ENCODE data around the gene PIGU.

Gene PIGU

DNA sequence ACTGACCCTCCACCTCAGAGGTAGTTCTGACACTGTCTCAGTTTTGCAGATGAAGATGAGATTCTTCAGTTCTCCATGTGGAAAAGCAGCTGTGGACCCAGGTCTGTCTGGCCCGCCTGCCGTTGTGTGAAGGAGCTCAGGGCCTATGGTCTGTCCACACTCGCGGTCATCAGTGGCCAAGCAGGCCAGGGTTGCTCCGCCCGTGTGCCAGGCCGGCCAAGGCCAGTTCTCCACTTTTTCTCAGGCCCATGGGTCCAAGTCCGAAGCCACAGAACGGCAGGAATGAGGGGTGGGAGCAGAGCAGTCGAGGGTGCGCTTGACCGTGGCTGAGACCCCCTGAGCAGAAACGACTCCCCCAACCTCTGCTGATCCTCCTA is 127.0 kb downstream of the PIGU start:
- no peak for DNase-seq

DNA sequence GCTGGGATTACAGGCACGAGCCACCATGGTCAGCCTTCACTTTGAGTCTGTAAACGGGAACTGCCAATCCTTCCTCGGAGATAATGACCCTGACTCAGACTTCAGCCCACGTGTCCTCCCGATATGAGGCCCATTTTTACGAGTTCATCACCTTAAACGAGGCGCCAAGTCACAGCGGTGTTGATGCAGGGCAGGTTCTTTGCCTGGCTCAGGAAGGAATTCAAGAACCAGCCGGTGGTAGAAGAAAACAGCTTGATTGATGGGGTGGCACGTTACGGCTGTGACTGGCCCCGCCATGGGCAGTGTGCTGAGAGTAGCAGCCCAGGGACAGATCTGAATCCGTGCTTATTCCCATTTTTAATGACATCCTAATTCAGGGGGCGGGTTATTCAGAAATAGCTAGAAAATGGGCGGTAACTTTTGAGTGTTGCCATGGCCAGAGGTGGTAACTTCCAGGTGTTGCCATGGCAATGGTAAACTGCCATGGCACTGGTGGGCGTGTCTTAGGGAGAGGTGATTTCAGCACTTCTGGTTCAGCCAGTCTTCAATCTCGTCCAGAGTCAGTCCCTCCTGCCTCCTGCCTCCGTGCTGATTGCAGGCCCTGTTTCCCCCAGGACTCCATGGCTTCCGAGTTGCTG is 127.5 kb downstream of the PIGU start:
- peak in 1 of 5 experiments; percentile 43 for DNase-seq

DNA sequence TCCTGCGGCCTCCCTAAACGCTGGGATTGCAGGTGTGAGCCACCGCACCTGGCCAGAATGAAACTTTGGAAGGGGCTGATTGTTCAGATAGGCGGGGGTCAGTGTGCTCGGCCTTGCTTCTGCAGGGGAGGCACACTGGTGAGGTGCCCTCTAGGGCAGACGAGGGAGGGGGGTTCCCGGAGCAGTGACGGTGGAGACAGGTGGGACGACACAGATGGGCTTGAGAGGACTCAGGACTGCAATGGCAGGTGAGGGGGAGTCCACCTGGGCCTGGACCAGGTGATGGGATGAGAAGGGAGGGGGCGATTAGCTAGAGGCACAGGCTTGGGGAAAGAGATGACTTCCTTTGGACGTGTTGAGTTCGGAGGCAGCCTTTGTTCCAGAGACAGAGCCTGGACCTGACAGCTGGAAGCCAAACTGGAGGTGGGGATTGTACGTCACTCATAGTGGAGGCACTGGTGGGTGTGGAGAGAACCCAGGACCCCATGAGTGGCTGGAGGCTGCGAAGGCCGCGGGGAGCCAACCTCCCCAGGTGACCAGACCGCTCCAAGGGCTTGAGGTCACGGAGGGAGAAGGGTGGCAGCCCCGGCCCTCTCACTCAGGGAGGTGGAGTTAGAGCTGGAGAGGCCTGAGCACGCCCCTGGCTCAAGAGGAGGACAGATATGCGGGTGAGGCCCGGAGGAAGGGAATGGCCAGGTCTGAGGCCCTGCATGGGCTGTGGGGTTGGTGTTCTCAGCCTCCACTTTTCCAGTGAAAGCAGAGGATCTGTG is 128.9 kb downstream of the PIGU start:
- no peak for DNase-seq

DNA sequence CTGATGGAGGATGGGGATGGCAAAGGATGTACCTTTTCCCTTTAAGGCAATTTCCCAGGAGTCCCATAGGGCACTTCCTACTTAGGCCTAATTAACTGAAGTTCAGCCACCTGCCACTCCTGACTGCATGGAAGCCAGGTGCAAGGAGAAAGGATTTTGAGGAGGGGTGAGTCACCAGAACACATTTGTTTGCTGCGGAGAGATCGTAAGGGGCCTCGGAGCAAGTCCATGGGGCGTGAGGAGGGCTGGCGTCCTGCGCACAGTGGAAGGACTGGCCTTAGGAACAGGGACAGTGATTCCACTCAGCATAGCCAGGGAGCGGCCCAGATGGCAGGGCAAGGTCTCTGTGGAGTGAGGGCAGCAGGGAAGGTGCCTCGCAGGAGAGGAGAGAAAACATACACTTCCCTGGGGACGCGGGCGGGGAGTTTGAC is 130.1 kb downstream of the PIGU start:
- no peak for DNase-seq

DNA sequence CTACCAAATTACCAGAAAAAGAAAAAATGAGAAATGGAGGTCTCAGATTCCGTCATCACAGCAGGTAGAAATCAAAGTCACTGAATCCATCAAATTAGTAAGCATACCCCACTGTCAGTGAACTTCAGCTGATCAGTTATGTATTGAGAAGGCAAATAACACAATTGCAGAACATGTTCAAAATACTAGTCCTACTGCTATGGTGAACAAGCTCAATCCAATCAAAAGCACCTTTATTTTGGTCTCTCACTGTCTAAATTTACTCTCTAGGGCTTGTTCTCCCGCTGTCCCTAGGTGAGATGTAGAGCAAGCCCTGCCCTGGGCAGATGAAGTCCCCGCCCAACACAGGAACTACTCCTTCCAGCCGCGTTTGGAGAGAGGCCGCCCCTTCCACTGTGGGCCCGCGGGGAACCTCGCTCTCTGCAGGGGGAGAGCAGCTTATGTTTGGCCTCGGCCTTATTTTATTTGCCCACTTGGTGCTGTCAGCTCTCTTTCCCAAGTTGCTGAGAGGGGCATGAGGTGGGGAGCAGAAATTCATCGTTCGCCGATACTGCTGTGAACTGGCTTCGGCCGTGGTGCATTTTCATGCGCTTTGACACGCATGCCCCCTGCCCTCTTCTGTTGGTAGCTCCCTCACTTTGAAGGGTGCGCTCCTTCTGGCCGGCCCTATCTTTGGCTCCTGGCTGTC is 132.6 kb downstream of the PIGU start:
- no peak for DNase-seq

DNA sequence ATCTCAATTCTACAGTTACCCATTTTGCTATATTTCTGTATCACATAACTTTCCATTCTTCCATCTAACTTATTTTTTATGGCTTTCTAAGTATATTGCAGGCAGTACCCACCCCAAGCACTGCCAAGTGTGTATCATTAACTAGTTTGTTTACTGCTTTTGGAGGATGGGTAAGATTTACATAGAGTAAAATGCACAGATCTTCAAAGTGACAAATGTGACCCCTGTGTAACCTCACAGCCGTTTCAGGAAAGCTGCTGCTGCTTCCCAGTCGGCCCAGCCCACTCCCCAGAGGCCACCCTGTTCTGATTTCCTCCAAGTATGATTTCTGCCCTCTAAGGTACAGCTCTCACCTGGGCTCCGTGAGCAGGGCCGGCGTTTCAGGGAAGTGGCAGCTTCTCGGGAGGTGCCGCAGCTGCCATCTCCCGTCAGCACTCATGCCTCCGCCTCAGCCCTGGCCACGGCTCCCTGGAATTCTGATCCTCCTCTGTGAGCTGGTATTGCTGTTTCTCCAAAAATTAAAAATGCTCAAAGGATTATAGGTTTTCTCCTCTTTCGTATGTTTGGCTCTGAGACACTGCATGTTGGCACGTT is 133.3 kb downstream of the PIGU start:
- DNase-seq: no peak

DNA sequence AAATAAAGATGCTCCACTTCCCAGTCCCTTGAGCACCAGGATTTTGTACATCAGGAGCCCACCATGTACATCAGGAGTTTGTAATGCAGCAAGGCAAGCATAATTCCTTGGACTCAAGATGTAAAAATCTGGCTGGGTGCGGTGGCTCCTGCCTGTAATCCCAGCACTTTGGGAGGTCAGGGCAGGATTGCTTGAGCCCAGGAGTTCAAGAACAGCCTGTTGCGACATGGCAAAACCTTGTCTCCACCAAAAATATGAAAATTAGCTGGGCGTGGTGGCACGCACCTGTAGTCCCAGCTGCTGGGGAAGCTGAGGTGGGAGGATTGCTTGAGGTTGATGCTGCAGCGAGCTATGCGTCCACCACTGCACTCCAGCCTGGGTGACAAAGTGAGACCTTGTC is 134.5 kb downstream of the PIGU start:
- DNase-seq: no peak

DNA sequence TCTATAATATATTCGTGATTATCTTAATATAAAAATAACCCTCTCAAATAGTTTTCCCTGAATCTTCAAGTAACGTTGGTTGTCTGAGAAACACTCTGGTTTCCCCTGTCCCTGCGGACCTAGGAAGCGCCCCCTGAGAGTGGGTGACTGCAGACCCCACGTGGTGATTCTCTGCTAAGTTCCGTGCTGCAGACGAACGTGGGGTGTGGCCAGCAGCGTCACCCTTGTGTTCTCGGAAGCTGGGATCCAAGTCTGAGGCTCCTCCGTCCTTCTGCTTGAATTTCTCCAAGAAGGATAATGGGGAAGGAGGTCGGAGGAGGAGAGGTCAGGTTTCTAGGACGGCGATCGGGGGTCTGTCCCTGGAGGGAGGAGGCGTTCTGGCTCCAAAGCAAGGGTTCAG is 135.0 kb downstream of the PIGU start:
- DNase-seq: no peak

DNA sequence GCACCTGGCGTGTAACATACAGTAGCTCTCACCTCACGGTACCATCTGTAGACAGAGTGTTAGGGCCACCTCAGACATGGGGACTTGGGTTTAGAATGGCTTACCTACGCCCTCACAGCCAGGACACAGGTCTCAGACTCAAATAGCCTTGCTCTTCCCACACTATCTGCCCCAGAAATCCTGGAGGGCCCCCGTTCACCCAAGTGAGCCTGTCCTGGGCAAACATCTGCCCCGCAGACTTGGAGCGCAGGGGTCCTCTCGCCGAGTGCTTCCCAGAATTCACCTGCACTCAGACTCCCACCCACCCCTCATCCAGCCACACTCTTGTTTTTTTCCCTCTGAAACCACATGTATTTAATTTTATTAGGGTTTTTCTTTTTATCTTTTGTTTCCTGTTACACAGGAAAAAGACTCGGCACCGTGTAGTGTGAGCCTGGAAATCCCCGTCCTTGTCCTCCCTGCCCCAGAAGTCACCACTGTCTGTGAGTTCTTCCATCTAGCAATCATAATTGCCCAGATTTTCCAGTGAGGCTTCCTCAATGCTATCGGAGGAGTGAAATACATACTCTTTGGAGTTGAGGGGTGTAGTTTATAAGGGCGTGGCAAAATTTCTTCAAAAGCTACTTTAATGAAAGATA is 135.5 kb downstream of the PIGU start:
- DNase-seq: peak in 2 of 5 experiments; percentile 35

DNA sequence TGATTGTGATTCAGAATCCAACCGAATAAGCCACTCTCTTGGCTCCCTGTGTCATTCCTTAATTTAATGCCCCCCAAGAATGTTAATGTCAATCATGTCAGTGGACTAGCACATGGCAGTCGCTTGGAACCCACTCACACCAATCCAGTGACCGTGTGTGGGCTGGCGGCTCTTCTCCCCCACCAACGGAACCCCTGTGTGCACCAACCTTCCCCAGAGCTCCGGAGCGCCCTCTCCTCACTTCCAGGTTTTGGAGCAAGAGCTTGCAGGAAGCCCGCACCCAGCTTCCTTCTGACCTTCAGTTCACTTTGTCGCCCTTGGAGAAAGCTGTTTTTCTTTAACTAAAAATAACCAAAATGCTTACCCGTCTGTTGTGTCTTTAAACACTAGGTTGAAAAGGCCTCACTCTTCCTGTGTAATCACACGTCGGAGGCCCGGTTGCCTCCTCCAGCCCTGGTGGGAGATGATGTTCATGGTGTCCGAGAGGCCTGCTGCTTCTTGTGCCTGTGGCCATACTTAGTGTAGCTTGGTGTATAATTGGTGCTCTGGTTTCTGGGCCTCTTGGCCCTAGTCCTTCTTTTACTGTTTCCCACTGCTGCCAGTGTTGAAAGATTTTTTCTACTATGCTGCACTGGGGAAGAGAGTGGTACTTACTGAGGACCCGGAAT is 136.2 kb downstream of the PIGU start:
- no peak for DNase-seq

DNA sequence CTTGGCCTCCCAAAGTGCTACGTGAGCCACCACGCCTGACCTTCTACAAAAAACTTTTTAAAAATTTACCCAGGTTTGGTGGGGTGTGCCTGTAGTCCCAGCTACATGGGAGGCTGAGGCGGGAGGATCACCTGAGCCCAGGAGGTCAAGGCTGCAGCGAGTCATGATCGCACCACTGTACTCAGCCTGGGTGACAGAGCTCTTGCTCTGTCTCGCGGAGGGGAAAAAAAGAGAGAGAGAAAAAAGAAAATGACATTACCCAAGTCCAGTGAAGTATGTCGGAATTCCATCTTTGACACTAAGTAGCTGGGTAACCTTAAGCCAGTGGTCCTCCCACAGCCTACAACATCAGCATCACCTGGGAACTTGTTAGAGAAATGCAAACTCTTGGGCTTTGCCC is 137.1 kb downstream of the PIGU start:
- no peak for DNase-seq

DNA sequence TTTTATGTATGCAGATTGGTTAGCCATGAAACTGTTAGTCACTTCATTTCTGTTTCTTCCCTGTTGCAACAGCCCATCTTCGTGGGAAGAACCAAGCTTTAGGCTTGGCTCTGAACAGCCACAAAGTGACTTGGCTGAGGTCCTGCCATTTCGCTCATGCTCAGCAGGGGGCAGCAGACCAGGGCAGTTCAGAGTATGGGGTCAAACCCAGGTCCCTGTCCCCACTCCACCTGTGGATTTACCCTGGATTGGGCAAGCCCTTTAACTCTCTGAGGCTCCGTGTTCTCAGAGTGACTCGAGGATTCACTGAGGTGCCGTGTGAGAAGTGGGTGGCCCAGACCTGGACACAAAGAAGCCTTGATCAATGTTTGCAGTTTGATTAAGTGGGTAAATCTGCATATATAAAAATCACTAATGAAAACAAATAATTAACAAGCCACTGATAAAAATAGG is 138.2 kb downstream of the PIGU start:
- DNase-seq: peak in 4 of 5 experiments; percentile 16 to 43 (median 36)

DNA sequence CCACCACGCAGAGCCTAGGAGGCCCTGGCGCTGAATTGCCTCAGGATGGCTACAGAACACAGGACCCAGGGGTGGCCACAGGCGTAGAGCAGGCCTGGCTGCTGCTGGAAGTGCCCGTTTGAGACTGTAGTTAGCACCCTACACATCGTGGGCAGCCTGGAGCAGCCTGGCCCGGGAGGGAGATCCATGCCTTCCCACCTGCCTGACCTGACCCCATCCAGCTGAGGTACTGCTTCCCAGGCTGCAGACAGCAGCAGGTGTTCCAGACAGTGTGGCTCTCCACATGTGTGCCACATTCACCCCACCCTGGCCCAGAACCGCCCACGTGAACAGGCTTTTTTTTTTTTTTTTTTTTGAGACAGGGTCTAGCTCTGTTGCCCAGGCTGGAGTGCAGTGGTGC is 139.2 kb downstream of the PIGU start:
- DNase-seq: no peak

DNA sequence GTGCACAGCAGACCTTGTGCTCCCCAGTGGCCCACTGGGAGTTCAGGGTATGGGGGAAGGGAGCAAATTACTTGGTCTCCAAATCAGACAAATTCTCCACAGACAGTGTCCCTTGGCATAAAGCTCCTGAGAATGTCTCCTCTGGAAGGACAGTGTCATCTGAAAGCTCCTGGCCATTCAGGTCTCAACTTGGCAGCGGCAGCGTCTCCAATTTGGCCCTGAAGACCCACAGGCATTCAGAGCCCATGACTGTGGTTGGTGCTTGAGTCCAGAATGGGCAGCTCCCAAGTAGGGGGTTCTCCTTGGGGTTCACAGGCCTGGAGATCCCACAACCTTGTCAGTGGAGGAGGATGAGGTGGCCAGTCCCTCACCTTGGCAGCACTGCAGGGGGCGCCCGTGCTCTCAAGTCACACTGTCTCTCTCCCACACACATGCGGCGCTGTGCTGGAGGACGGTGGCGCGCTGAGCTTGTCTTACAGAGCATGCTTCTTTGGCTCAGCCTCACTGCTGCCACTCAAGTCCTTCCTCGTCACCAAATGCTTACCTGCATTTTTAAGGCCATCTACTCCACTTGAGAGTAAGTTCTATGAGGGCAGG is 140.0 kb downstream of the PIGU start:
- peak in 4 of 5 experiments; percentile 23 to 68 (median 44) for DNase-seq

DNA sequence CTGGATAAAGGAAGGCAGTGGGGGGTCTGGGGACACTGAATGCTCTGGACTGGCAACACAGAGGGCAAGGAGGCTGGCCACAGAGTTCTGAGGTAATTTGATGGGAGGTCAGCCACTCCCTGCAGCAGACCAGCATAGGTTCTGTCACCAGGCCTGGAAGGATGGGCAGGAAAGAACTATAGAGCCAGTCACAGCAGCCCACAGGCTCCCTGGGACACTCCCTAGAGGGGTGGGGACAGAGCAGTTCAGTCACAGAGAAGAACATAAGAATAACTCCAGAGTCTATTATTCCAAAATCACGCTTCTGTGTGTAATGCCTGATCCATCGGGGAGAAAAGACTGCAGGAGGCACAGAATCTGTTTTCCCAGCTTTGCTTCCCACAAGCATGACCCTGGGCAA is 141.0 kb downstream of the PIGU start:
- DNase-seq: no peak

DNA sequence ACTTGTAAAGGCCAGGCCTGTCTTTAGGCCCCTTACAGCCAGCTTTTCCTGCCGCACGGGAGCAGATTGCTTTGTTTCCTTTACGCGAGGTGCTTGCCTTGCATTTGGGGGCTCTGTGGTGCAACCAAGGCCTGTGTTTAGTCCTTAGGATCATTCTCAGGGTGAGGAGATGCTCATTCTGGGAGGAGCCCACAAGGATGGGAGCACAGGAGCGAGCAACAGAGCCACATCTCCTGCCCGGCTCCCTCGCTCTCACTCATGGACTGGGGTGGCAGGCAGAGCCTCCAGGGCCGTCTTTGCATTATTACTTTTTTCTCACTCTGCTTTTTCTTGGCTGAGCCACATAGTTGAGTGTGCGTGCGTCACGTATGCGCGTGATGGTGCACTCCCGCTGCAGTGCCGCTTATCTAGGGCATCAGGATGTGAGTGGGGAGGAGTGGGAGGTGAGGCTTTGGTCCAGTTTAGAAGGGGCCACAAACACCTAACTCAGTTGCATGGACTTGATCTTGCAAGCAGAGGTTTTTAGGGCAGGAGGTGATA is 141.5 kb downstream of the PIGU start:
- DNase-seq: no peak

DNA sequence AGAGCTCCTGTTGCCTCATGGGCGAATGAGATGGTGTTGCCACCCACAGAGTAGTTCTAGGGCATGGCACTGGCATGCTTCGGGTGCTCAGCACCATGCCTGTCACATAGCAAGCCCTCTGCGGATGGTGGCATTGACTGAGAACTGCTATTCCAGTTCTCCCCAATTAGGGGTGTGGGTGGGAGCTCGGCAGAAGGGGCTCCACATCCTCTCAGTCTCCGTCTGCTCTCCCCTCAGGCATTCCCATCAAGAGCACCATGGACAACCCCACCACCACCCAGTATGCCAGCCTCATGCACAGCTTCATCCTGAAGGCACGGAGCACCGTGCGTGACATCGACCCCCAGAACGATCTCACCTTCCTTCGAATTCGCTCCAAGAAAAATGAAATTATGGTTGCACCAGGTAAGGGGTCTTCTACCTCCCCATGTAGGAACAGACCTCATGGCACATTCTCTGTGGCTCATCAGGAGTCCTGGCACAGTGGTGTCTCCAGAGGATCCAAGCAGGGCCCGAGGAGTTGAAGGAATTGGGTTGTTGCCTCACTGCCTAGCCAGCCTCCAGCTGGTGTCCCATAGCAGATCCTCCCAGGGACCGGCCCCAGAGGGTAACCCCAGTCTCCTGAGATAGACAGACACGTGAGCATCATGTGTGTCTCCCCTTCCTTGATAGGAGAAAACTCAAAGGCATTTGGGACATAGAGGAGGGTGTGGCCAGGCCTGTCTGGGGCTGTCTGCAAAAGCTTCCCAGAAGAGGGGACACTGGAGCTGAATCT is 142.3 kb downstream of the PIGU start:
- no peak for DNase-seq

DNA sequence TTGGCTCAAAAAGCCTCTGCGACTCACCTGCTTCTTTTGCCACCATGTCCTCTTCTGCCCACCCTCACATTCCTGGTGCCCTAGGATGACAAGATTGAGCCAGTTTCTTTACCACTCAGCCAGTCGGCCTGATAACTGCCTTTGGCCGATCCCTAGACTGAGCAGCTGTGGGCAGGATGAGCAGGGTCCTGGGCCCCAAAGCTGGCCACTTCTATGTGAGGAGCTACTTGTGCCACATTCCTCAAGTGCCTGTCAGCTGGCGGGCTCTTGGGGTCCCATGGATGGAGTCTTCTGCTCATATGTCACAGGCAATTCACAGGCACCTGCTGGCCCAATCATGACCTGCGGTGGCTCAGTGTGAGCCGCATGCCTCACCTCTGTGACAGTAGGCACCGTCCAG is 144.1 kb downstream of the PIGU start:
- no peak for DNase-seq

DNA sequence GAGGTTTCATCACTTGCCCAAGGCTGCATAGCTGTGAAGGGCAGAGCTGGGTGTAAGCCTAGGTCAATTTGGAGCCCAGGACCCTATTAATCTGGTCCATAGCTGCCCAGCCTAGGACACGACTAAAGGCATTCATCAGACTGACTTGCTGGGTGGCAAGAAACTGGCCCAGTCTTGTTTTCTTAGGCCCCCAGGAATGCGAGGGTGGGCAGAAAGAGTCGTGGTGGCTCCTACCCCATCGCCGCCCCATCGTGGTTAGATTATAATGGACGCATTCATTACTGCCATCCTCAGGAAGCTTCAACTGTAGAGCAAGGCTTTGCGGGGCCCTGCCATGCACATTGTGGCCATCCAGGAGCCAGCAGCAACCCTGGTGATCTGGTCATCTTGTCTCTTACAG is 144.6 kb downstream of the PIGU start:
- no peak for DNase-seq

DNA sequence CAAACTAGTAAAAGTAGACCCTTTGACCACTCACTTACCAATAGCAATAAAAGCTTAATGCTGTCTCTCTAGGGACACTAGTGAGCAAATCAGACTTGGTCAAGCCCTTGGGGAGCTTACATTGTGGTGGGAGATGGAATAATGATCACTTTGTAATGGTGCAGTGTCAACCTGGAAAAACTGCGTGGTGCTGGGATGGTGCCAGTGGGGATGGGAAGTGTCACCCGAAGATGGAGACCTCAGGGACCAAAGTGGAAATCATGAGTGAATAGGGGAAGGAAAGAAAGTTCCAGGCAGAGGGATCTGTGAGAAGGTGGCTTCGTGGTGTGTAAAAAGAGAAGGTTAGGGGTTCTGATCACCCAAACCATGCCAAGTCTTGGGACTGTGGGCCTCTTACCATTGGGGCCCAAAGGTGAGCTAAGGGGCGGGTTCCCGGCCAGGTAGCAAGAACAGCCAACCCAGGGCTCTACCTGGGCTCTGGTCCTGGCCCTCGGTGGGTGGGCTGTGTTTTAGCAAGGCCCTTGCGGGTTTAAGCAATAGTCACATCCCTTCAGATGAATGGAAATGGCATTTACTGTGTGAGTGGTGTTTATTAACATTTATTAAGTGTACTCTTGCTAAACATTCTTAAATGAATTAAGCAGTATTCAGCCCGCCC is 145.2 kb downstream of the PIGU start:
- no peak for DNase-seq

All from T-helper 2 cell (primary cell).